Fibroblast of skin of left quadriceps (primary cell): ENCODE data around the gene SNX9.

ENCODE experiments used
- DNase-seq, 2 experiments: peaks; one replicate each; pipeline ENCODE4 v3.0.0-alpha.2; 2013; ENCODE audit warnings: low read depth in 2 of 2

The SNX9 gene

DNA sequence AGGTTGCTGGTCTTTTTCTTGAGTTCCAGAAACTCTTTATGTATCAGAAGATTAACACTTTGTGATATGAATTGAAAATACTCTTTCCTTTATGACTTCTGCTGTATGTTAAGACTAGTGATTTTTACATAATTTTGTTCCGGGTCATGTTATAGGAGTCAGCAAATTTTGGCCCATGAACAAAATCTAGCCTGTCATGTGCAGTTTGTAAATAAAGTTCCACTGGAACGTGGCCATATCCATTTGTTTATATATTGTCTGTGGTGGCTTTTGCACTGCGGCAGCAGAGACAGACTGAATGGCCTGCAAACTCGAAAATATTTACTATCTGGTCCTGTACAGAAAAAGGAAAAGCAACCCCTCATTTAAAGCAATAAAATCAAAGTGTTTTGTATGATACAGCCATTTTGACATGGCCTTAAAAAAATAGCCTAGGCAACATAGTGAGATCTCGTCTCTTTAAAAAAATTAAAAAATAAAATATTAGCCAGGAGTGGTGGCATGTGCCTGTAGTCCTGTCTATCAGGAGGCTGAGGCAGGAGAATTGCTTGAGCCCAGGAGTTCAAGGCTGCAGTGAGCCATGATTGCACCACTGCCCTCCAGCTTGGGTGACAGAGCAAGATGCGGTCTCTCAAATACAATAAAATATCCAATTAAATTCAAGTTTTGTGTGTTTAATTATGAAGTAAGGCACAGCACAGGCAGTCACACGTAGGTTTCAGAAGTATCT, 36.9 kb downstream of the SNX9 start:
- DNase-seq: no peak

- no peak for DNase-seq
These were observed 37.5 kb downstream of the SNX9 start for GRCh38 chr6:157860505-157860991.

DNA sequence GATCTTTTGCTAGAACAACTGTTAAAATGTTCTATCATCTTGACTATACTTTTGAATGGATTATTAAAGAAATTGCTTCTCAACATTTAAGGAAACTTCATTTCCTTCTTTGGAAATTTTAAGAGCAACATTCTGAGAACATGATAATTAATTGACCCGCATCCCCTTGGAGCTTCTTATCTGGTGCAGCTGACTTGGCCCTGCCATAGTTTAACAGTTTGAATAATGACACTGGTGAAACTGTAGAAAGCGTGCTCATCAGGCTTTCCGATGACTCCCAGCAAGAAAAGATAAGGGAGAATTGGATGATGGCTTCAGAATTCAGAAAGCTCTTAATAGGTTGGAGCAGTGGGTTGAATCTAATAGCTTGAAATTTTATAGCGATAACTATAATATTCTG, 38.1 kb downstream of the SNX9 start:
- DNase-seq: no peak

DNA sequence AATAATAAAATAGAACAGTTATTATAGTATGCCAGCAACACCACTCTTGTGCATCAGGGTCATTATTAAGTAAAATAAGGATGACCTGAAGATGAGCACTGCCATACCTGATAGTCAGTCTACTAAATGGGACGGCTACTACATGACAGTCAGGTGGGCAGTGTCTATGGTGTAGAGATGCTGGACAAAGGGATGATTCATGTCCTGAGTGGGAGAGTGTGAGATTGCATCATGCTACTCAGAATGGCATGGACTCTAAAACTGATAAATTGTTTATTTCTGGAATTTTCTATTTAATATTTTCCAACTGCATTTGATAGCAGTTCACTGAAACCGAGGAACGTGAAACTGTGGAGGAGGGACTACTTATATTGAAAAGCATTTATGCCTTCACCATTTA, 38.8 kb downstream of the SNX9 start:
- DNase-seq: no peak

DNA sequence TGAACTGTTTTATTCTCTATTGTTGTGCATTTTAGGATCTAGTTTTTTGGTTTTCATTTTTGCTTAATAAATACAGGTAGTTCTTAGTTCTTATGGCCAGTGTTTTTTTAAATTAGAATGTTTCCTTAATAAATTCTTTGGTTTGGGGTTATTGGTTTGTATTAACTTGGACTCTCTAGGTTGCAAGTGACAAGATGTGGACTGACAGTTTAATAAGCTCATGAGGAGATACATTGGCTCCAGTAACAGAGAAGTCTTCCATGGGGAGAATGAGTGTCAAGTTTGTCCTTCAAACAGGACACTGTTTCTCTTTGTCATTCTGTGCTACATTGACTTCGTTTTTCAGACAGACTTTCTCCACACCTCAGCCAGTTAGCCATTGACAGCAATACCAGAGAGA, 39.7 kb downstream of the SNX9 start:
- DNase-seq: no peak

DNA sequence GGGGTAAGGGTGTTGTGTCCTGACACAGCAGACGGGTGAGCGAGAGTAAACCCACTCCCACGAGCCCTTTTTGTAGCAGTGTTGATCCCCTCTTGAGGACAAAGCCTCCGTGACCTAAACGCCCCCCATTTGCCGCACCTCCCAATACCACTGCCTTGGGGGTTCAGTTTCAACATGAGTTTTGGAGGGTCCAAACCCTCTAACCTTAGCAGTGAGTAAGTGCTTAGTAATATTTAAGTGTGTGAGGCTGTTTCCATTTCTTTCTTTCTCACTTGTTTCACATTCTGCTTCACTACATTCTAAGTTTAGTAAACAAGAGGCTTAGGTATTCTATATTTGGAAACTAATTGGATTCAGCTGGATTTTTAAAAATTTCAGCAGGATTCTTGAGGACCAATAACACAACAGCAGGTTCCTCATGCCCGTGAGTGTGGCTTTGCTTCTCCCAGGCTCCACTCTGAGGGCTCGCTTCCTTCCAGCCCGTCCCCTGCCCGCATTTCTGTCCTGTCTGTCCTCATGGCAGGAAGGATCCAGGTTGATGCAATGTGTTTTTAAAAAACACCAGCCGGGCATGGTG, 41.2 kb downstream of the SNX9 start:
- no peak for DNase-seq

DNA sequence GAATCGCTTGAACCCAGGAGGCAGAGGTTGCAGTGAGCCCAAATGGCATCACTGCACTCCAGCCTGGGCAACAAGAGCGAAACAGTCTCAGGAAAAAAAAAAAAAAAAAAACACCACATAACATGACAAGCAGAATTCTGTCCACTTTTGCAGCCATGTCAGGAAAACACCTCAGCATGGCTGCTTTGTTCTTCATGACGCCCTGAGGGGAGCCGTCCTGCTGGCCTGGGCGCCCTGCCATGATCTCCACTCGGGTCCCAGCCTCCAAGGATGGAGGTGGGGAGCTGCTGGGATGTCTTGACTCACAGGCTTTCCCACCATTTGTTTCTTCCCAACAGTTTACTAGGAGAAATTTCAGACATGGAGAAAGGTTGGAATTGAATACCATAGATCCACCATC, 42.2 kb downstream of the SNX9 start:
- DNase-seq: no peak

- DNase-seq: peak in 1 of 2 experiments; percentile 18
These were observed 44.1 kb downstream of the SNX9 start for GRCh38 chr6:157867155-157867559.

DNA sequence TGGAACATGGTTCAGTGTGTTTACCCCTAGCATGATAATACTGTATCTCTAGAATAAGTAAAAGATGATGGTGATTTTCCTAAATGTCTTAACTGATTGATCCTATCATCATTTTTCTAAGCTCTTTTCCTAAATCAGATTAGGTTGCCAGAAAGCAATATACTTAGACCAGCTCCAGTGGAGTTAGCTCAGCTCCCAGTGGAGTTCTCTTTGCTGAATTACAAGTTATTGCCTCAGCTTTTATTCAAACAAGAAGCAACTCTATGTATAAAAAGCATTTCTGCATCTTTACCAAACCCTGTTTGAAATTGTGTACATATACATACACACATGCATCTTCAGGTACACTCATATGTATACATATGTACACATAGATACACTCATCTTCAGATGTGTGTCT, 44.9 kb downstream of the SNX9 start:
- peak in 1 of 2 experiments; percentile 32 for DNase-seq

- DNase-seq: no peak
These were observed 45.8 kb downstream of the SNX9 start for GRCh38 chr6:157868835-157869234.

DNA sequence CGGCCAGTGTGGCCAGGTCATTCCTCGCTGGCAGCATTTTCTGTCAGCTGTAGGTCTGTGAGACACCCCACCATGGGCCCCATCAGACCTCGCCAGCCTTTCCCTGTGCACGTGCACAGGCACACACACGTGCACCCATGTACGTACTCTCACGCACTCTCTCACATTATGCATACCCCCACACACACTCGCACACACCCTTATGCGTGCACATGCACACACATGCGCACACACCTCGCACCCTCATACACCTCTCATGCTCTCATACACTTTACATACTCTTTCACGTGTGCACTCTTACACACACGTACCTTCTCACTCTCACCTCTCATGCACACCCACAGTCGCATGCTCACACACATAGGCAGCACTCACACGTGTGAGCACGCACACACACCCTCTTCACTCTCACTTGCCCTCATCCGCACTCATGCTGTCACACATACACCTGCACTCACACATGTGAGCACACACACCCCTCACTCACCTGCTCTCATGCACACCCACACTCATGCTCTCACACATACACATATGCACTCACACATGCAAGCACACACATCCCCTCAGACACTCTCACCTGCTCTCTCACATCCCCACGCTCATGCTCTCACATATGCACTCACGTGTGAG, 46.7 kb downstream of the SNX9 start:
- DNase-seq: no peak

DNA sequence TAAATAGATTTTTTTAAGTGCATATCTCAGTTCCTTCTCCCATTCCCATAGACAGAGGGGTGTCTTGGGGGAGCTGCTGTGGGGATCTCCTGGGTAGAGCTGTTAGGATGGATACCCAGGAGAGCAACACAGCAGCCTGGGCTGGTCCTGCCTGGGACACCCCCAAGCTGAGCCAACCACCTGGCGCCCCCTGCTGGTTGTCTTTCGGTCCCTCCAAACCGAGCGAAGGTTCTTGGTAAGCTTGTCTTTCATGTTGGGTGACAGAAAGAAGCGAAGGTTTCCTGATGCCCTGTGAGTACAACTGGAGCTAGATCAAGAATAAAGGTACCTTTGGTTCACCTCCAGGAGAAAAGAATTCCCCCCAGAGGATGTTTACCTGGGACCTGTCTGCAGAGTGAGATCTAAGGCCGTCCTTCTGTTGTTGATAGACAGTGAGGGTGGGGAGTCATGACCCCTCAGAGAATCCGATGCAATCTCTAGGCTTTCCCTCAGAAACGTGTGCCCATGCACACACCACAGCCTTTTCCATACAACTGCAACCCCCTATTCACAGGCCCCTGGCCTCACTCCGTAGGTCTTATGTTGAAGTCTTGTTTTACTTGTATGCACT, 50.8 kb downstream of the SNX9 start:
- DNase-seq: peak; percentile 18 to 33

- DNase-seq: no peak
These were observed 54.1 kb downstream of the SNX9 start for GRCh38 chr6:157877149-157877548.

- DNase-seq: no peak
These were observed 54.8 kb downstream of the SNX9 start for GRCh38 chr6:157877573-157878438.

DNA sequence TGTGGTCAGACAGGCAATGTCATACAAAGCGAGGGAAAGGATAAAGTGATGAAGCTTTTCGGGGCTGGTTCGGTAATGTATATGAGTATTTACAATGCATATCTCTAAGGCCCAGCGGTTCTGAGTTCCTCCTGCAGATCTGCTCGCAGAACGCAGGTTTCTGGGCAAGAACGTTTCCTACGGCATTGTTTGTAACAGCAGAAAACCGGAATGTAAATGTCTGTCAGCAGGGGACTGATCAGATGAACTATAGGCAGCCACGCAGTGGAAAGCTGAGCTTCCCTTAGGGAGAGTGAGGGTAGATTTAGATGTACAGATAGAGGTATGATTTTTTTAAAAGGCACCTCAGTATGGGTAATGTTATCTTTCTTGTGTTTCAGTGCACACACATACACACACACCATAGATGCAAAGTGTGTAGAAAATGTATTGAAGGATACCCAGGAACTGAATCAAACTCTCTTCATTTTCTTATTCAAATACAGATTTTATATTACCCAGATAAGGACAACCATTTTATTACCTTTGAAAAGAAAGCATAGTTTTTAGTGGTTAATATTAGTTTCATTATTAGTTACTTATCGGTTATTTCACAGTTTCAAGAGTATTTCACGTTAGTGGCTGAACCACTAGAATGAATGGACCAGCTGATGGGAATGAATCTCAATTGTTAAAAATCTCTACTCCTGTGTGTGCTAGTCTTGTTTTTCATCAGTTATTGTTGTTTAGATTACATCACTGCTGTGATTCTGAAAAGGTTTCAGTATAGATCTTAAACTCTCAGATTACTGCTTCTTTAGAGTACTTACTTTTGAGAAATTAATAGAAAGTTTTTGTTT, 56.2 kb downstream of the SNX9 start:
- DNase-seq: no peak

- DNase-seq: no peak
These were observed 56.8 kb downstream of the SNX9 start for GRCh38 chr6:157879873-157880254.

DNA sequence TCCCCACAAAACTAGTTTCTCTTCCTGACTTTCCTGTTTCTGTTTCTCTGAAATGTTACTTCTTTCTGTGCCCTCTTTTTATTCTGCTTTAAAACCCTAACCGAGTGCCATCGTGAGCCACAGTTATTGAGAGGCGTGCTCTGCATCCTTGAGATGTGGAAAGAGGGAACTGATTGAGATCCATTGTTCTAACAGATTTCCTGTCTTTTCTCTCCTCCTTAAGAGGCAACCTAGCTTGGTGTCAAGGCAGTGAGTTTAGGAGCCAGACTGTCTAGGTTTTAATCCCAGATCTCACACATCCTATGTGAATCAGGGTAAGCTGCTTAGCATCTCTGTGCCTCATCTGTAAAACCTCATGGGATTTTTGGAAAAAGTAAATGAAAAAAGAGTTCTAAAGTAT, 57.5 kb downstream of the SNX9 start:
- no peak for DNase-seq

GRCh38 chr6:157881342-157881741, 58.3 kb downstream of the SNX9 start:
- no peak for DNase-seq

GRCh38 chr6:157884756-157885155, 61.7 kb downstream of the SNX9 start:
- no peak for DNase-seq

DNA sequence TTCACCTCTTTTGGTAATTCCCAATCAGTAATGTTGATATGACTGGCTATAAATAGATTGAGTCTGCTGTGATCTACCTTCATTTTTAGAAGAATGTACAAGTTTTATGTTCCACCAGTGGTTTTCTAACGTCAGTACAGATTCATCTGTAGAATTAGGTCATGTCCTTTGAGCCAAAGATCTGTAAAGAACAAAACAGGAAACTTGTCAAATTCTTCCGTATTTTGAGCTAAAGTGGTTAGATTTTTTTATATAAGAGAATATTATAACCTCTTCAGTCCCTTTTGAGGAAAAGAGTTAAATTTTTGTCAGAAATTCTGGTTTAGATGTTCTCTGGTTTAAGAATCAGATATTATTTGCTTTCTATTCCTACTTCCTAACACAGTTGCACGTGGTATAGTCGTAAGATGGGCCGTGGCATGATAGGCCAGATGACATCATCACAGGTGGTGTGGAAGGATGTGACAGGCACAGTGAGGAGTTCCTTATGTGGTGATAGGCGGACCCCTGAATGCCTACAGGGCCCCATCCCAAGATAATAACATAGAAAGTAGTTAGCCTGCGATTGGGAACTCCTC, 62.3 kb downstream of the SNX9 start:
- no peak for DNase-seq
